ENCODE results near the gene TMEM263.
"Not testable (repeated sequence)": the region's sequence is repeated elsewhere in the genome, so short reads cannot be mapped to it uniquely, and the experiment has no call there.

TMEM263 gene

DNA sequence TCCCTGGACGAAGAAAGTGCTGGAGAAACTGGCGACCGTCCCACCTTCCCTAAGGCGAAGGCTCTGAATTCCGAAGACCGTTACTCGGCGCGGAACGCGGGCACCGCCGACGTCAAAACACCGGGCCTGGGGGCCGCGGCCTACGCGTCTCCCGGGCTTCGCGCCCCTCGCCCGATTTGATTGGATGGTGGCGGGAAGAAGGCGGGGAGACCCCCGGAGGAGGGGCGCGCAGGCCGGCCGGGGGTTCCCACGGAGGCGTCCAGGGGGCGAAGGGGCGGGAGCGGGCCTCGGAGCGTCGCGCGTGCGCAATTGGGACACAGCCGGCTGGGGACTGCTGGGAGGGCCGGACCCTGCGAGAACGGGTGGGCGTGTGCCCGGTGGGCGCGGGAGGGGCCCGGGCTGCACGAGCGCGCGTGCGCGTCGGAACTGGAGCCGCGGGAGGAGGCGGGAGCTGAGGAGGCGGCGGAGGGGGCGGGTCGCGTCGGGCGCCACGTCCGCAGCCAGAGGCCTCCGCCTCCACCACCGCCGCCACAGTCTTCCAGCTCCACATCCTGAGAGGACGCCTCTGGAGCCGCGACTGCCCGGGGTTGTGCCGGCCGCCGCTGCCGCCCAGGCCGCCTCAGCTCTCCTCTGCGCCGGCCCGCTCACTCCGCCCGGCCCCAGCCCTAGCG lies at the start of gene TMEM263:
TSS of gene TMEM263 (plus strand) at position 531 of the 671 bp plus-strand sequence. CDS start 11,210 bp downstream, outside the sequence.
- peak; percentile 87 to 88 for DNase-seq (ENCODE audit: low read depth in 2 of 2)

DNA sequence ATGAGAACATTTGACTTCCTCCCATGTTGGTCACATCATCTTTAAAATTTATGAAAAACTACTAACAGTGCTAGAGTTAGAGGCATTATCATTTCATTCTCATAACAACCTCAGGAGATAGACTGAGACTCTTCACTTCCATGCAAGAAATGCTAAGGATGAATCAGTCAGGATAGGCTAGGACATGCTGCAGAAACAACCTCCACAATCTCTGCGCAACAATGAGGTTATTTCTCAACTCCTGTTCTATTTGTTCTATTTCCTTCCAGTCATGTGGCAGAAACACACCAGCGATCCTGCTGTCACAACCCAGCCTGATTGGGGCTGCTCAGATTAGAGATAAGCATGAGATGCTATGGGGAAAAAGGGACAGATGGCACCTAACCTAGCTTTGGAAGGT lies 49.0 kb upstream of the TMEM263 start:
- DNase-seq (ENCODE audit: low read depth in 2 of 2), result no peak

DNA sequence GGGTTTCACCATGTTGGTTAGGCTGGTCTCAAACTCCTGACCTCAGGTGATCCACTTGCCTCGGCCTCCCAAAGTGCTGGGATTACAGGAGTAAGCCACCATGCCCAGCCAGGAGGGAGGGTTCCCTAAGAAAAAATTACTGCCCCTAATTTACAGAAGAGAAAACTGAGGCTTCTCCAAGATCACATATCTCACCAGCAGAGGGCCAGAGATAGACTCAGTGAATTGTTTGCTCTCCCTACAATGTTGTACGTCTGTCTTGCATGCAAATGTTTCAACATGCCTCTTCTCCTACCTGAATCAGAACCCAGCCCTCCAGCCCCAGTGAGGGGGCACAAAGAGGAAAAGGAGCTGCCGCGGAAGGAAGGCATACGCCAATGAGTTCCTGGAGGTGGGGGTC lies 48.3 kb upstream of the TMEM263 start:
- DNase-seq (ENCODE audit: low read depth in 2 of 2), result no peak

DNA sequence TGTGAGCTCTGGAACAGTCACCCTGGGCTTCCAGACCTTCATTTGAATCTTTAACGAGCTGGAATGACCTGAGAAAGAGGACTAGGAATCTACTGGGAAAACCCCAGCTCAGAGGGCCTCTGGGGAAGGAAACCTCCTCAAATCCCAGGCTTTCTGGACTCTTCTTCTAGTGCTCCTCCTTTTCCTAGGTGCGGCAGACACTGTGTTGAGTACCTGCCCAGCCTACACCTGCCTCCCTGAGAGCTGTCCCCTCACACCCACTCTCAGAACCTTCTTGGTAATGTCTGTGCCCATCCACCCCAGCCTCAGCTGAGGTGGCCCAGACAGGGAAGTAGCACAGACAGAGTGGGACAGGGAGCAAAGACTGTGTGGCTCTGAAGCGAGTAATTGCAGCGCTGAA lies 47.9 kb upstream of the TMEM263 start:
- DNase-seq (ENCODE audit: low read depth in 2 of 2), result no peak

DNA sequence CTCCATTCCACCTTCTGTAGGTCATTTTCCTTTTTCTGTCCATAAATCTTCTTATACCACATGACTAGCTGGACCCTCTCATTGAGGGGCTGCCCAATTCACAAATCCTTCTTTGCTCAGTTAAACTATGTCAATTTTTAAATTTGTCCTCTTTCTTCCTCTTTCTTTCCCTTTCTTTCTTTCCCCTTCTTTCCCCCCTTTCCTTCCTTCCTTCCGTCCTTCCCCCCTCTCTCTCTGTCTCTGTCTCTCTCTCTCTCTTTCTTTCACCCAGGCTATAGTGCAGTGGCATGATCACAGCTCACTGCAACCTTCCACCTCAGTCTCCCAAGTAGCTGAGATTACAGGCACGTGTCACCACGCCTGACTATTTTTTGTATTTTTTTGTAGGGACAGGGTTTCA lies 47.1 kb upstream of the TMEM263 start:
- DNase-seq (ENCODE audit: low read depth in 2 of 2), result no peak

DNA sequence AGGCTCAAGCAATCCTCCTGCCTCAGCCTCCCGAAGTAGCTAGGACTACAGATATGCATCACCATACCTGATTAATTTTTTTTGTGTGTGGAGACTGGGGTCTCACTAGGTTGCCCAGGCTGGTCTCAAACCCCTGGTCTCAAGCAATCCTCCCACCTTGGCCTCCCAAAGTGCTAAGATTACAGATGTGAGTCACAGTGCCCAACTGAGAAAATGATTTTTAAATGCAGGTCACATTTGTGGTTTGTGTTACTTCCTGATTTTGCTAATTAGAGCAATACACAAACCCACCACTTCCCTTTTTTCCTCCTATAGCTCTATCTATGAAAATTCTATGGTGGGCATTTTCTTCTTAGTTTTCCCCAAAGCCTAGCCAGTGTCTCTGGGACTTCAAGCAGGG lies 45.5 kb upstream of the TMEM263 start:
- DNase-seq (ENCODE audit: low read depth in 2 of 2), result no peak

DNA sequence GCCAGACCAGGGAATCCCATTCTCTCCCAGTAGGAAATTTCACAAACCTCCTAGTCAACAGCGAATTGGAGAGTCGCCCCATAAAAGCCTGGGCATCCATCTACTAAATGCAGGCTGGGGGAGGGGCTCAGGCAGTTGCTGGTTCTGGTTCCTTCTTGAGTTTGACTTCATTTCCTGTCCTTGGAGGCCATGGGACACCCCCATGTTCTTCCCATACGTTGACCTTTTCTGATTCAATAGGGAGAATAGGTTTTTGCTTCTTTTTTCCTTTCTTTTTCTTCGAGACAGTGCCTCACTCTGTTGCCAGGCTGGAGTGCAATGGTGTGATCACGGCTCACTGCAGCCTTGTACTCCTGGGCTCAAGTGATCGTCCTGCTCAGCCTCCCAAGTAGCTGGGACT lies 44.1 kb upstream of the TMEM263 start:
- no peak for DNase-seq (ENCODE audit: low read depth in 2 of 2)

DNA sequence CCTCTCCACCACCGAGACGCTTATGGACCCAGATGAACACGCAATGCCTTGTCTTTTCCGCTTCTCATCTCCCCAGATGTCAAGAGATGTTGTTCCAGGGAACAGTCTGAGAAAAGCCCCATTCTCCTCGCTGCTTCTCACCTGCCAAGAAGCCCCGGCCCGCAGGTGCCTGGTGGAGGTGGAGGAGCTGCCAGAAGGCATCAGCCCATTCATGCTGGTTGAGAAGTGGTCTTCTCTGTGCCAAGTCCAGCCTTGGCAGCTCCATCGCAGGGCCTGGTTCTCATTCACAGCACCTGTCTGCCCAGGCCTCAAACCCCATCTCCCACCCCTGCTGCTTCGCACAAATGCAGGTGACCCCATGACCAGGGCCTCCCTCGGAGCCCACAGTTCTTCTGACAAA lies 42.3 kb upstream of the TMEM263 start:
- no peak for DNase-seq (ENCODE audit: low read depth in 2 of 2)

DNA sequence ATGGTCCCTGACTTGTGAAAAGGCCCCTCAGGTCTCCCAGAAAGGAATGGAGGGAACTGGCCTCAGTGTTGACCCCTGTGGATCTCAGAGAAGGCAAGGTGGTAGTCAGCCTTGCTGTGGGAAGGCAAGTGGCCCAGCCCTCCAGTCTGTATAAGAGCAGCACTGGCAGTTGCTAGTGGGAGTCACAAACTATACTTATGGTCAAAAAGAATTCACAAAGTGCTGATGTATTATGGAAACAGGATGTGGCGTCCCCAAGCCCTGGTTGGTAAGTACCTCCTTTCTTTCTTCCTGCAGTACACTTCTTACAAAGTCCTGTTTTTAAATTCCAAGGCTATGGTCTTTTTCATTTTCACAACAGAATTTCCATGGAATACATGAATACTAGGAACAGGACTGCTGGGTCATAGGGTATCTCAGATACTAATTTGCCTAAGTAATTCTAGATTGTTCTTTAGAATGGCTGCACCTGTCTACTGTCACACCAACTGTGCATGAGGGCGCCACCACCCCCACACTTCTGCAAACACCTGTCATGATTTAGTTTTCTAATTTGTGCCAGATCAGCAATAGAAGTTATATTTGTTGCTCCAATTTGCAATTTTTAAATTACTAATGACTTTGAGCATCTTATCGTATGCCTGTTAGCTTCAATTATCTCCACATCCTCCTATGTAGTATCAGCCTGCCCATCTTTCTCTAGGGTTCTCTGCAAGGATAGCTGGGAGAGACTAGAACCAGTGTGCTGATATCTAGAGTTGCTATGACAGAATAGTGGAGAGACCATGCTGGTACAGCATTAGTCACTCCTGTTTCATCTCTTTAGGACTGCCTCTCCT lies 40.7 kb upstream of the TMEM263 start:
- DNase-seq (ENCODE audit: low read depth in 2 of 2), result no peak

DNA sequence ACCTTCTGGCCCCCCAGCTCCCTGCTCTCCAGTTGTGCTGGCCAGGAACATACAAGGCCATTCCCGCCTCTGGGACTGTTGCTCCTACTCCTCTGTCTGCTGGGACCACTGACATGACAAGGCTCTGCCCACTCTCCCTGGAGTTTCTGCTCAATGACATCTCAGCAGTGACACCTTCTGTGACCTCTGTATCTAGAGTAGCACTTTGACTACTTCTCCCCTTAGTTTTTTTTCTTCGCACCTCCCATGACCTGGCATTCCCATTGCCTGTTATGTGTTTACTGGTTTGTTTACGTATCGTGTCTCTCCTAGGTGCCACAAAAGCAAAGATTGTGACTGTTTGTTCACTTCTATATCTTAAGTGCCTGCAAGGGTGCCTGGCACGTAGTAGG lies 40.1 kb upstream of the TMEM263 start:
- no peak for DNase-seq (ENCODE audit: low read depth in 2 of 2)

DNA sequence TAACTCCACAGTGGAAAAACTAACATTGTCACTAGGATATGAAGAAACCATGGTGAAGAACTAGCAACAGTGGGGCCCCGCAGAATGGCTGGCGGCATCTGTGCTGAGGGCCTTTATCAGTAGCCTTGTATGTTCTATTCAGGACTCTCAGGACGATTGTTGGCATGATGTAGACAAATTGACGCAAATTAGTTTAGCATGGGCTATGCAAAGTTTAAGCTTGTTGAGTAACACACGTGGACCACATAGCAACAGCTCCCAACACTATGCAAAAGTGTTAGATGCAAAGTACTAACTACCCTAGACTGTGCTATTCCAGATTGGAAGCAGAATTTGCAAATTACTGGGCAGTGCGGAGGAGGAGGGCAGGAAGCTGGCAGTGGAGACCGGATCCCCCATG lies 38.2 kb upstream of the TMEM263 start:
- no peak for DNase-seq (ENCODE audit: low read depth in 2 of 2)

DNA sequence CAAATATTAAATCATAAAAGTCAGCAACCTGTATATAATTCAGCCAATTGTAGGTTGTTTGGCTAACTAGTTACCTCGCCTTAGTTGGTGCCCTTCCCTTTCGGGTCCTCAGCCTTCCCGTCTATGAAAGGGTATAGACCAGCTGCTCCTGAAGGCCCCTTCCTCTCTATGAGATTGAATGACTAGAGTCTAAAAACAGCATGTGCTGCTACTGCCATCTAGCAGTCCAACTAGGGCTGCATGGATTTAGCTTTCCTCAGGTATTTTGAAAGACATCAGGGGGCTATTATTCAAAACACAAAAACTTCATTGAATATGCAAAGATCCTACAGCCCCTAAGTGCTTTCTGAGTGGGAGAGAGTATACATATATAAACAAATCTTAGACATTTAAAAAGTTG lies 37.0 kb upstream of the TMEM263 start:
- no peak for DNase-seq (ENCODE audit: low read depth in 2 of 2)

DNA sequence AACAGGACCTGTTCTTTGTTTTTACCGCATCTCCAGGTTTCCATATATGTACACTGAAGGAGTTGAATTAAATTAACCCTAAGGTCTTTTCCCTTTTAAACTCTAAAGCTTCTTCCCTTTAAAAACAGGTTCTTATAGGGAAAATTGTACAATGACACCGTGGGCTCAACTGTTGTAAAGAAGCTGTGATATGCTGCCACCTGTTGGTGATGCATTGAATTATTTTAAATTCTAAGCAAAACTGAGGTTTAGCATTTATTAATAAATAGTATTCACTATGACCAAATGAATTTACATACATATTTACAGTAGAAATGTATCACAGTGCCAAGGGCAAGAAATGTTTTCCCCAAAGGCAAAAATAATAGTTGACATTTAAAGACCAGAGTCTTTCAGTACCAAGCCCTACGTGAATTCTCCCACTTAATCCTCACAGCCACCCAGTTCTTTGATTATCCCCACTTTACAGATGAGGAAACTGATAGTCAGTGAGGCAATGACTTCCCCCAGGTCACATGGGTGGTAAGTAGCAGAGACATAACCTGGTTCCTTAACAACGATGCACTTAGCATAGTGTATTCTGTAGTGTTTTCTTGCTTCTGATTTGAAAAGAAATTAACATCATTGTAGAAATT lies 35.7 kb upstream of the TMEM263 start:
- DNase-seq (ENCODE audit: low read depth in 2 of 2), result no peak

DNA sequence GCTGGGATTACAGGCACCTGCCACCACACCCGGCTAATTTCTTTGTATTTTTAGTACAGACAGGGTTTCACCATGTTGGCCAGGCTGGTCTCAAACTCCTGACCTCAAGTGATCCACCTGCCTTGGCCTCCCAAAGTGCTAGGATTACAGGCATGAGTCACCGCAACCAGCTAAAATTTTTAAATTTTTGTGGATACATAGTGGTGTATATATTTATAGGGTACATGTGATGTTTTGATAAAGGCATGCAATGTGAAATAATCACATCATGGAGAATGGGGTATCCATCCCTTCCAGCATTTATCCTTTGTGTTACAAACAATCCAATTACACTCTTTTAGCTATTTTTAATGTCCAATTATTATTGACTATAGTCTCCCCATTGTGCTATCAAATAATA lies 33.7 kb upstream of the TMEM263 start:
- not testable (repeated sequence) for DNase-seq (ENCODE audit: low read depth in 2 of 2)

DNA sequence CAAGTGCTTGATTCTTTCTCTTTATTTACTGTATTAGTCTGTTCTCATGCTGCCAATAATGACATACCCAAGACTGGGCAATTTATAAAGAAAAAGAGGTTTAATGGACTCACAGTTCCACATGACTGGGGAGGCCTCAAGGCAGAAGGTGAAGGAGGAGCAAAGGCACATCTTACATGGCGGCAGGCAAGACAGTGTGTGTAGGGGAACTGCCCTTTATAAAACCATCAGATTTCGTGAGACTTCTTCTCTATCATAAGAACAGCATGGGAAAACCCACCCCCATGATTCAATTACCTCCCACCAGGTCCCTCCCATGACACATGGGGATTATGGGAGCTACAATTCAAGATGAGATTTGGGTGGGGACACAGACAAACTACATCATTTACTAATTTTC lies 32.1 kb upstream of the TMEM263 start:
- DNase-seq (ENCODE audit: low read depth in 2 of 2), result not testable (repeated sequence)

DNA sequence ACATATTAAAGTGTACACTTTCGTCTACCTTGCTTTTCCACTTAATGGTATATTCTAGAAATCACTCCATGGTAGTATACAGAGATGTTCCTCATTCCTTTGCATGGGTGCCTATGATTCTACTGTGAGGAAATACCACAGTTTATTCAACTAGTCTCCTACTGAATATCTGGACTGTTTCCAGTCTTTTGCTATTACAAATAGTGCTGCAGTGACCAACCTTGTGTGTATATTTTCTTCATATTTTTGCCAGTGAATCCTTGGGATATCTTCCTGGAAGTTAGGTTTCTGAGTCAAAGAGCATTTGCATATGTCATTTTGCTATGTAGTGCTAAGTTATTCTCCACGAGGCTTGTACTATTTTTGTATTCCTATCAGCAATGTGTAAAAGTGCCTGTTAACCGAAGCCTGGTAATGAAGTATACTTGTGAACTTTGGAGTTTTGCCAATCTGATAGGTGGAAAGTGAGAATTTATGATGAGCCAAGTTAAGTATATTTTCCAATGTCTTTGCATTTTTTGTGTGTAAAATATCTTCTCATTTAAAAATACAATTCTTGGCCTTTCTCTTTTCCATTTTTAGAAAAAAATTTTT lies 31.3 kb upstream of the TMEM263 start:
- DNase-seq (ENCODE audit: low read depth in 2 of 2), result no peak

DNA sequence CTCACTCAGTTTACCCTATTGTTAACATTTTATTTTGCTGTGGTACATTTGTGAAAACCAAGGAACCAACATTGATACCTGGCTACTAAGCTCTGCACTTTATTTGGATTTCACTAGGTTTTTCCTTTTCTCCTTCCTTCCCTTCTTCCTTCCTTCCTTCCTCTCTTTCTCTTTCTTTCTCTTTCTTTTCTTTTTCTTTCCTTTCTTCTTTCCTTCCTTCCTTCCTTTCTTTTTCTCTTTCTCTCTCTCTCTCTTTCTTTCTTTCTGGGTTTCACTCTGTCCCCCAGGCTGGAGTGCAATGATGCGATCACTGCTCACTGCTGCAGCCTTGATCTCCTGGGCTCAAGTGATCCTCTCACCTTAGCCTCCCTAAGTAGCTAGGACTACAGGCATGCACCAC lies 29.1 kb upstream of the TMEM263 start:
- DNase-seq (ENCODE audit: low read depth in 2 of 2), result no peak

DNA sequence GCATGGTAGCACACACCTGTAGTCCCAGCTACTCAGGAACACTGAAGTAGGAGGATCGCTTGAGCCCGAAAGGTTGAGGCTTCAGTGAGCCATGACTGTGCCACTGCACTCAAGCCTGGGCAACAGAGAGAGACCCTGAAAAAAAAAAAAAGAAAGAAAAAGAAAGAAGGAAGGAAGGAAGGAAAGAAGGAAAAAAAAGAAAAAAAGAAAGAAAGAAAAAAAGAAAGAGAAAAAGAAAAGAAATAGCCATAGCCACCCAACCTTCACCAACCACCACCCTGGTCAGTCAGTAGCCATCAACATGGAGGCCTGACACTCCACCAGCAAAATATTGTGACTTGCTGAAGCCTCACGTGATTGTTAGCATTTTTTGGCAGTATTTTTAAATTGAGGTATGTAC lies 21.4 kb upstream of the TMEM263 start:
- no peak for DNase-seq (ENCODE audit: low read depth in 2 of 2)

DNA sequence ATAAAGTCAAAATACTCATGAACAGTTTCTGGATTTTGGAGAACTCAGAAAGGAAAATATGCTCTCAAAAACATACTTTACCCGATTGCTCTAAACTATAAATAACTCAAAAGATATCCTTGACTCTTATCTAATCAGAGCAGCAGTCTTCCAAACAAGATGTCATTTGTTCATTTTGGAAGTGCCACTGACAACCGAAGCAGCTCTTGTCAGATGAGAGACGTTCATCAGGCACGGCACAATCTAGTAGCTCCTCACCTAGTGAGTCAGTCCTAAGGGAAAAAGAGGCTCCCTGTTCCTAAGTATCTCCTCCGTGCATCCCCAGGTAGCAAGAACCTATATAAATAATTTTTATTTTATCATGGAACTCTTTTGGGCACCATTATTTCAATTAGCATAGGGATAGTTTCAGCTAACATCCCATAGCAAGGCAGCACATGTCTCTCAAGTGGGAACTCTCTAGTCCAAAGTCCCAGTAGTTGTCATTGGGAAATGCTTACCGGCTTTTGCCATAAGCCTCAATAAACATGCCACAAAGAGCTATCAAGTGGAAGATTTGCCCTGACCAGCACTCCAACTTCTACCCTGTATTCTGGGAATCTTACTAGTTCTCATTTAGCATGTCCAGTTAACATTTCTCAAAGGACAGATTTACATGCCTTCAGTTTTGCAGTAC lies 14.1 kb upstream of the TMEM263 start:
- no peak for DNase-seq (ENCODE audit: low read depth in 2 of 2)

DNA sequence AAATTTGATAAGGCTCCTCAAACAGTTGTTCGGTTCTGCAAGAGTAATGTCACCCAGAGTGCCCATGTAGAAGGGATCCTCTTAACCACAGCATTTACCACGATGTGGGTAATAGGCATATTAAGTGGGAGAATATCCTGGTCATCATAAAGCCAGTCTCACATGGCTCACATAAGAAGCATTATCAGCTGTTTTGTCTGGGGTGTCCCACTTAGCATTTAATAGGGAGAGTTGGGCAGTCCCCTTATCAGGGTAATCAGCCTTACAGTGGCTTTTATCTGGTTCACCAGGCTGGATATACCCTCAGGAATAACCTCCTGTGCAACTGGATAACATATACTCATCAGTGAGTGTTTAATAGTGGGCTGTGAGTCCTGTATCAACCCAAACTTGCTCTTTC lies 12.9 kb upstream of the TMEM263 start:
- DNase-seq (ENCODE audit: low read depth in 2 of 2), result no peak

DNA sequence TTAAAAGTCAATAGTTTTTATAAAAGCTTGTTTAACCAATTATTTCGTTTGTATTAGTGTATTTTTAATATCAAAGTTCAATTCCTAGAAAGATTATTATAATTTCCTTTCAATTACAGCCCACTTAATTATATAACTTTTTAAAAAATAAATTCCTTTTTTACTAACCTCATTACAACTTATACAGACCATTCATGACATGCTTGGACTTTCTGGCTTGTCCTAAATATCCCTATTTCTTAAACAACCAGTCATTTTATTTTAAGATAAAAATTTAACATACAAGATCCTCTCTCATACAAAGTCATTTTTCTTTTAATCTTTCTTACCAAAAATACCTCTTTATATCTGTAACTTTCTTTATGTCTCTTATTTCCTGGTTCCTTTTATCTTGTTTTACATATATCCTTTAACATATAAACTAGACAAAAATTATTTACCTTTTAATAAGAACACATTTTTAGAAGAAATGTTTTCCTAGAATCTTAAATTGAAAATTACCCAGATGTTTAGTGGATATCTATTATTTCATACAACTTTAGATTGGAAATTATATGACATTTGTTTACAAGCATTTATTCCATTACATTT lies 10.4 kb upstream of the TMEM263 start:
- no peak for DNase-seq (ENCODE audit: low read depth in 2 of 2)

DNA sequence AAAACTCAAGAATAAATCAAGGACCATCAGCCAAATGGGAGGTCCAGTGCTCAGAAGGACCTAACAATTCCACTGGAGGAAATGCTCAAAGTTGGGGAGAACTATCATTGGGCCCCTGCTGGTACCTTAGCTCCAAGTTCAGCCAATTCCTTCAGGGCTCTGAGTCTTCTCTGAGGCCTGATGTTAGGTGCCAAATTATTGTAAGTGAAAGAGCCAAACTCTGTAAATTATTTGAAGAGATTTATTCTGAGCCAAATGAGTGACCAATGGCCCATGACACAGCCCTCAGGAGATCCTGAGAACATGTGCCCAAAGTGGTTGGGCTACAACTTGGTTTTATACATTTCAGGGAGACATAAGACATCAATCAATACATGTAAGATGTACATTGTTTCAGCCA lies 8.2 kb upstream of the TMEM263 start:
- DNase-seq (ENCODE audit: low read depth in 2 of 2), result no peak

Measured in stimulated activated CD8-positive, alpha-beta memory T cell treated with anti-CD3 and anti-CD28 coated beads, Interleukin-7, amount 100 ng/mL, for 1 hour (primary cell).